ENCODE results near the gene KCNA4.
"Not testable (repeated sequence)": the region's sequence is repeated elsewhere in the genome, so short reads cannot be mapped to it uniquely, and the experiment has no call there.

KCNA4 gene

DNA sequence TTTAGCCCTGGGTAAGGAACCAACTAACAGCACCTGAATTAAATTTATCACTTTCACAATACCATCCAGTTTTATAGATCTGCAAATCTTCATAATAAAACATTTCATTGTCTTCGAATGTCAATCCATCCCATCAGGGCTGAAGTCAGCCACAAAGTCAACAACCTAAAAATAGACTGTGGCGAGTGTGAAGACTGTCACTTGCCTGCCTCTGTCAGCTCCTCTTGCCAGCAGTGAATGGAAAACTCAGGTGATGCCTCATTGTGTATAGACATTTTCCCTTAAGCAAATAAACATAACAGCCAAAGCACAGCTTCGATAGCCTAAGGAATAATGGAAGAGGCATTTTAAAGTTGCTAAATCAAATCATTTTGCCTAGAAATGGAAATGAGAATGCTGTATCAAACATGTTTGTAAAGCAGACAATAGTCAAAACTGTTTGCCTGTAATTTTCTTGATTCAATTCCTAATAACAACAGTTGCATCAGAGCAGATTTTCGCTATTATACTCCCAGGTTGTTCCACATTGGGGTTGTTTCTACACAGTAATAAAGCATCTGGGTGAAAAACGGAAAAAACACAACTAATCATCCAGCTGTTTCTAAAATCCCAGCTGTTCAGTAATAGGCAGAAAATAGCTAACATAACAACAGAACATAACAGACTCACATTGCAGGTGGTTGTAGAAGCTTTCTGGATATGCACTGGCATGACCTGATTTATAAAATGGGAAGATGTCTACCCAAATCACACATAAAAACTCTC is 15.7 kb downstream of the KCNA4 start:
- Histone ChIP-seq H3K4me3 (ENCODE audit: extremely low read depth, insufficient read depth, low read length, poor library complexity, severe bottlenecking) (no peak overlapping the region), H3K9me3 (ENCODE audit: control insufficient read depth, low read length) (no peaks in the 10 kb centered on the region), H3K36me3 (ENCODE audit: control insufficient read depth, insufficient read depth, low read length) (no peaks in the 10 kb centered on the region), H3K27ac (ENCODE audit: low read depth, low read length, severe bottlenecking) (no peak overlapping the region), H3K4me1 (ENCODE audit: control insufficient read depth, insufficient read depth, low read length, poor library complexity, severe bottlenecking) (no peaks in the 10 kb centered on the region)
- WGBS, 2 experiments (ENCODE audit: insufficient coverage in 2 of 2) = 60 to 65% methylated on average over 1 to 2 of the region's 5 CpGs

DNA sequence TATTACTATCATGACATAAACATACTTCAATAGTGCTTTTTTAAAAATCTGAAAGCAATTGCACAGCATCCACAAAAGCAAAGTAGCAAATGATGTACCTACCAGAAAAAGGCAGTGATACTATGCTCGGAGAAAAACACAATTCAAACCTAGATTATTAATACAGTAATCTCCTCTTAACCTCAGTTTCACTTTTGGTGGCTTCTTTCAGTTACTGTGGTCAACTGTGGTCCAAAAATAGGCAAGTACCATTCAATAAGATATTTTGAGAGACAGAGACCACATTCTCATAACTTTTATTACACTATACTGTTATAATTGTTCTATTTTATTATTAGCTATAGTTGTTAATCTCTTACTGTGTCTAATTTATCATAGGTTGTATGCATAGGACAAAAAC is 20.8 kb downstream of the KCNA4 start:
- Histone ChIP-seq H3K4me3 (ENCODE audit: extremely low read depth, insufficient read depth, low read length, poor library complexity, severe bottlenecking) (no peak overlapping the region), H3K9me3 (ENCODE audit: control insufficient read depth, low read length) (no peaks in the 10 kb centered on the region), H3K36me3 (ENCODE audit: control insufficient read depth, insufficient read depth, low read length) (no peaks in the 10 kb centered on the region), H3K27ac (ENCODE audit: low read depth, low read length, severe bottlenecking) (no peak overlapping the region), H3K4me1 (ENCODE audit: control insufficient read depth, insufficient read depth, low read length, poor library complexity, severe bottlenecking) (no peaks in the 10 kb centered on the region)
- no CpG with 5 or more reads among the region's 1 CpG for WGBS, 2 experiments (ENCODE audit: insufficient coverage in 2 of 2)

GRCh38 chr11:29989174-29989970 is 27.5 kb downstream of the KCNA4 start:
- Histone ChIP-seq H3K9me3 (ENCODE audit: control insufficient read depth, low read length) (no peaks in the 10 kb centered on the region), H3K4me1 (ENCODE audit: control insufficient read depth, insufficient read depth, low read length, poor library complexity, severe bottlenecking) (no peaks in the 10 kb centered on the region), H3K4me3 (ENCODE audit: extremely low read depth, insufficient read depth, low read length, poor library complexity, severe bottlenecking) (no peak overlapping the region), H3K36me3 (ENCODE audit: control insufficient read depth, insufficient read depth, low read length) (no peaks in the 10 kb centered on the region), H3K27ac (ENCODE audit: low read depth, low read length, severe bottlenecking) (no peak overlapping the region)
- no CpG with 5 or more reads among the region's 1 CpG for WGBS, 2 experiments (ENCODE audit: insufficient coverage in 2 of 2)

DNA sequence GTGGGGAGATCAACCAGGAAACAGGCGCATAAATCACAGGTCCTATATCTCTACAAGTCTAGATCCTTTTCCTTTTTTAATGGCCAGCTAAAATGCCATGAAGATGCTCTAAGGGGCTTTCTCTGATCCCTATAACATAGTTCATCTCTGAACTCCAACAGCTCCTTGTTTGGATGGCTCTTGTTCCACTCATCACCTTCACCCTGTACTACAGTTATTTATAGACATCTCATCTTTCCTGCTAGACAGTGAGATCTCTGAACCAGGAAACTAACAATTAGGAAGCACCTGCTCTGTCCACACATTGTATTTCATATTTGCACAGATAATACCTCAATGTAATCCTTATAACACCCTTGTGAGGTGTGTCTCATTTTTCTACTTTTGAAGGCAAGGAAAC is 31.6 kb downstream of the KCNA4 start:
- WGBS, 2 experiments (ENCODE audit: insufficient coverage in 2 of 2) = 88 to 100% methylated on average over 1 of the region's 1 CpG
- no peak overlapping the region for H3K27ac ChIP-seq (ENCODE audit: low read depth, low read length, severe bottlenecking)
- H3K4me1 ChIP-seq (ENCODE audit: control insufficient read depth, insufficient read depth, low read length, poor library complexity, severe bottlenecking) = no peaks in the 10 kb centered on the region
- no peak overlapping the region for H3K4me3 ChIP-seq (ENCODE audit: extremely low read depth, insufficient read depth, low read length, poor library complexity, severe bottlenecking)
- H3K9me3 ChIP-seq (ENCODE audit: control insufficient read depth, low read length) = no peaks in the 10 kb centered on the region
- H3K36me3 ChIP-seq (ENCODE audit: control insufficient read depth, insufficient read depth, low read length) = no peaks in the 10 kb centered on the region

- H3K9me3 ChIP-seq (ENCODE audit: control insufficient read depth, low read length) = no peaks in the 10 kb centered on the region
- H3K27ac ChIP-seq (ENCODE audit: low read depth, low read length, severe bottlenecking) = no peak overlapping the region
- no peaks in the 10 kb centered on the region for H3K4me1 ChIP-seq (ENCODE audit: control insufficient read depth, insufficient read depth, low read length, poor library complexity, severe bottlenecking)
- no peaks in the 10 kb centered on the region for H3K36me3 ChIP-seq (ENCODE audit: control insufficient read depth, insufficient read depth, low read length)
- no peak overlapping the region for H3K4me3 ChIP-seq (ENCODE audit: extremely low read depth, insufficient read depth, low read length, poor library complexity, severe bottlenecking)
- 93 to 100% methylated on average over 2 to 3 of the region's 4 CpGs for WGBS, 2 experiments (ENCODE audit: insufficient coverage in 2 of 2)
These were observed 32.3 kb downstream of the KCNA4 start for GRCh38 chr11:29984544-29984943.

GRCh38 chr11:29978549-29978948 is 38.3 kb downstream of the KCNA4 start:
- Histone ChIP-seq H3K4me1 (ENCODE audit: control insufficient read depth, insufficient read depth, low read length, poor library complexity, severe bottlenecking) (no peaks in the 10 kb centered on the region), H3K9me3 (ENCODE audit: control insufficient read depth, low read length) (no peaks in the 10 kb centered on the region), H3K27ac (ENCODE audit: low read depth, low read length, severe bottlenecking) (no peak overlapping the region), H3K4me3 (ENCODE audit: extremely low read depth, insufficient read depth, low read length, poor library complexity, severe bottlenecking) (no peak overlapping the region), H3K36me3 (ENCODE audit: control insufficient read depth, insufficient read depth, low read length) (no peaks in the 10 kb centered on the region)
- WGBS, 2 experiments (ENCODE audit: insufficient coverage in 2 of 2) = 92% methylated on average over 2 of the region's 2 CpGs; no CpG with 5 or more reads in 1 of the 2 experiments

DNA sequence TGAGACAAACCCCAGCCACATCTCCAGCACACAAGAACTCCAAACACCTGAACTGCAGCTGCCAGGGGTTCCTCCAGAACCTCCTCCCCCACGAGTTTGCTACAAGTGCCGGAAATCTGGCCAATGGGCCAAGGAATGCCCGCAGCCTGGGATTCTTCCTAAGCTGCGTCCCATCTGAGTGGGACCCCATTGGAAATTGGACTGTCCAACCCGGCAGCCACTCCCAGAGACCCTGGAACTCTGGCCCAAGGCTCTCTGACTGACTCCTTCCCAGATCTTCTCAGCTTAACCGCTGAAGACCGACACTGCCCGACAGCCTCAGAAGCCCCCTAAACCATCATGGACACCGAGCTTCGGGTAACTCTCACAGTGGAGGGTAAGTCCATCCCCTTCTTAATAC is 41.2 kb downstream of the KCNA4 start:
- H3K27ac ChIP-seq (ENCODE audit: low read depth, low read length, severe bottlenecking); H3K9me3 ChIP-seq (ENCODE audit: control insufficient read depth, low read length); H3K4me3 ChIP-seq (ENCODE audit: extremely low read depth, insufficient read depth, low read length, poor library complexity, severe bottlenecking); H3K36me3 ChIP-seq (ENCODE audit: control insufficient read depth, insufficient read depth, low read length); H3K4me1 ChIP-seq (ENCODE audit: control insufficient read depth, insufficient read depth, low read length, poor library complexity, severe bottlenecking): not testable (repeated sequence)
- 84 to 97% methylated on average over 6 of the region's 10 CpGs for WGBS, 2 experiments (ENCODE audit: insufficient coverage in 2 of 2)

- no peak overlapping the region for H3K4me3 ChIP-seq (ENCODE audit: extremely low read depth, insufficient read depth, low read length, poor library complexity, severe bottlenecking)
- no peak overlapping the region for H3K27ac ChIP-seq (ENCODE audit: low read depth, low read length, severe bottlenecking)
- H3K4me1 ChIP-seq (ENCODE audit: control insufficient read depth, insufficient read depth, low read length, poor library complexity, severe bottlenecking) = peaks cover 11% of the 10 kb centered on the region
- no peaks in the 10 kb centered on the region for H3K9me3 ChIP-seq (ENCODE audit: control insufficient read depth, low read length)
- no peaks in the 10 kb centered on the region for H3K36me3 ChIP-seq (ENCODE audit: control insufficient read depth, insufficient read depth, low read length)
- WGBS, 2 experiments (ENCODE audit: insufficient coverage in 2 of 2) = 100% methylated on average over 2 of the region's 2 CpGs
These were observed 53.0 kb downstream of the KCNA4 start for GRCh38 chr11:29963796-29964195.

DNA sequence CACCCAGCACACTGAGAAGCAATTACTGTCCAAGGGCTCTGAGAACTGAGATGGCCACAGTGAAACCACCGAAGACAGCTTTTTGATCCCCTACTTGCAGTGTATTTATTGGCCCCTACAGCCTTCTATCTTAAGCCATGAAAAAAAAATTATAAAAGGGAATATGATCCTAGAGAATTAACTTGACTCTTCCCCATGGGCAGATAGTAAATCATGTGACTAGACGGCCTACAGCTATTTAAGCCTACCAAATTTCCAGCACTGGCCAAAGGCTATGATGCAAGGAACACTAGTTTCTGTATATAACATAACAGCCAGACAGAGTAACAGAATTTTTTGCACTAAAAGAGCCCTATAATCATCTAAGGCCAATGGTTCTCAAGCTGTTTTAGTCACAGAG is 53.8 kb downstream of the KCNA4 start:
- no peak overlapping the region for H3K4me3 ChIP-seq (ENCODE audit: extremely low read depth, insufficient read depth, low read length, poor library complexity, severe bottlenecking)
- 93% methylated on average over 2 of the region's 2 CpGs; no CpG with 5 or more reads in 1 of the 2 experiments for WGBS, 2 experiments (ENCODE audit: insufficient coverage in 2 of 2)
- no peaks in the 10 kb centered on the region for H3K9me3 ChIP-seq (ENCODE audit: control insufficient read depth, low read length)
- H3K27ac ChIP-seq (ENCODE audit: low read depth, low read length, severe bottlenecking) = no peak overlapping the region
- H3K4me1 ChIP-seq (ENCODE audit: control insufficient read depth, insufficient read depth, low read length, poor library complexity, severe bottlenecking) = peaks cover 11% of the 10 kb centered on the region
- H3K36me3 ChIP-seq (ENCODE audit: control insufficient read depth, insufficient read depth, low read length) = no peaks in the 10 kb centered on the region

DNA sequence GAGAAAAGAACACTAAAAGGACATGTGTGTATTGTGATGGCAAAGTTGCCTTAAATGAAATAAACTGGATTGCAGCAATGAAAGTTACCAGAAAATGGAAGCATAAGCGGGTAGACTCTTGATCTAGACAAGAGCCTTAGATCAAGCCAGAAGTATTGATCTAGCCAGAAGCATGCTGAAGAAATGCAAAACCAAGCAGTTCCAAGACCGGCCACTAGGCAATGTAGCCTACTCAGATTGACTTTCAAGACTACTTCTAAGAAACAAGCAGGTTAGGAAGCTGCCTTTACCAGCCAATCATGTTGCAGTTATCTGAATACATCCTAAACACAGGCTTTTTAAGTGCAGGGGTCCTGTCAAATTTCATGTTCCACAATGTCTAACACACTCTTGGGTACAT is 54.6 kb downstream of the KCNA4 start:
- Histone ChIP-seq H3K36me3 (ENCODE audit: control insufficient read depth, insufficient read depth, low read length) (no peaks in the 10 kb centered on the region), H3K27ac (ENCODE audit: low read depth, low read length, severe bottlenecking) (no peak overlapping the region), H3K4me3 (ENCODE audit: extremely low read depth, insufficient read depth, low read length, poor library complexity, severe bottlenecking) (no peak overlapping the region), H3K4me1 (ENCODE audit: control insufficient read depth, insufficient read depth, low read length, poor library complexity, severe bottlenecking) (peaks cover 16% of the 10 kb centered on the region), H3K9me3 (ENCODE audit: control insufficient read depth, low read length) (no peaks in the 10 kb centered on the region)
- WGBS, 2 experiments (ENCODE audit: insufficient coverage in 2 of 2) = 78 to 80% methylated on average over 1 to 2 of the region's 2 CpGs

All from mesodermal cell (in vitro differentiated cells).